D721Med (cell line): ENCODE measurements around the gene SLC25A30.

ENCODE experiments used
- DNase-seq: peaks from one replicate; pipeline ENCODE4 v3.0.0; 2011; ENCODE audit warnings: low spot score; ENCODE audit not compliant: insufficient read length
- FAIRE-seq: peaks from 2 replicates; lab custom pipeline; 2011; peaks lifted over from hg19 to GRCh38; lab: Jason Lieb, UNC
- CTCF ChIP-seq: IDR thresholded peaks from 2 replicates; pipeline ENCODE4 v1.5.1; 2012; ENCODE audit warnings: mild to moderate bottlenecking, control low read depth; ENCODE audit not compliant: insufficient read depth; ENCODE audit errors: missing control alignments

Gene SLC25A30

DNA sequence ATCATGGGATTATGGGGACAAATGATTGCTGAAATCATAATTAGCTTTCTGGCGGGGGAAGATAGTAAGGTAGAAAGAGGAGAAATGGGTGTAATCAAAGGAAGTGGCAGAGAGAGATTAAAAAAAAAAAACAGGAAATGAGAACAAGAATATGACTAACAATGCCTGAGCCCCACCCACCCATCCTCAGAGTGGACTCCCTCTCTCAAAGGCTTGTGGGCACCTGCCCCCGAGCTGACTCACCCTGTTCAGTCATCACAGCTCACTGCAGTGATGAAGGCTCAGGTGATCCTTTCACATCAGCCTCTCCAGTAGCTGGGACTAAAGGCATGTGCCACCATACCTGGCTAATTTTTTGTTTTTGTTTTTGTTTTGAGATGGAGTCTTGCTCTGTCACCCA is 50.8 kb downstream of the SLC25A30 start:
- TF ChIP-seq CTCF: no peak
- no peak for FAIRE-seq
- DNase-seq: no peak

GRCh38 chr13:45365558-45365885 is 52.7 kb downstream of the SLC25A30 start:
- no peak for TF ChIP-seq CTCF
- DNase-seq (no peak), FAIRE-seq (no peak)

GRCh38 chr13:45364876-45365557 is 53.2 kb downstream of the SLC25A30 start:
- FAIRE-seq: no peak
- no peak for DNase-seq
- TF ChIP-seq CTCF: no peak

- no peak for DNase-seq
- TF ChIP-seq CTCF: no peak
- FAIRE-seq: no peak
These were observed 55.2 kb downstream of the SLC25A30 start for GRCh38 chr13:45362939-45363338.

- DNase-seq: no peak
- no peak for FAIRE-seq
- TF ChIP-seq CTCF: no peak
These were observed 56.5 kb downstream of the SLC25A30 start for GRCh38 chr13:45361596-45362206.

DNA sequence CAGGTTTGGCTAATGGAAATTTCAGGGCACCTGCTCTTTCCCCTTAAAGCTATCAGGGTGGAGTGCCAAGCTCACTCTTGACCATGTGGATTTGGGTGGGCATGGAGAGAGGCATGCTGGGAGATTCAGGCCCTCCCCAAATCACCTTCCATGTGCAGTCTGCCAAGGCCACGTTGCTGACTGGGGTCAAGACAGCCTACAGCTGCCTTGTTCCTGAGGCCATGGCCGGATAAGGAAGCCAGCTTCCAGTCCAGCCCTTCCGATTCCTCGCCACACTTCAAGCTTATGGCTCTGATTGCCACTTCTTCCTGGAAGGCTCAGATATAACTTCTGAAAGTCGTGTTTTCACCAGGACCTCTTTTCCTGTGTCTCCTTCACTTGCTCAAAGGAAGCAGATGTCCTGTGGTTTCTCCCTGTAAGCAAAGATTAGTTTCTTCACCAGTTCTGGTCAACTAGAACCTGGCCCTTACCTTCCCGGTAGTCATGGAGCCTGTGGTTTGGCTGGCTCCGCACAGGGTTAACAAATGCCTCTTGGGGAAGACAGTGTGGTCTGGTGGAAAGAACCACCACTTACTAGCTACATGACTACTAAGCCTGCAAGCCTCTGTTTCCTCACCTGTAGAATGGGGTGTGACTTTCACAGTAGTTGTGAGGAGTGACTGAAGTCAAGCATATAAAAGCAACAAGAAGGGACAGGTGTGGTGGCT is 61.1 kb downstream of the SLC25A30 start:
- DNase-seq: no peak
- FAIRE-seq: no peak
- TF ChIP-seq CTCF: no peak

GRCh38 chr13:45353895-45354294 is 64.3 kb downstream of the SLC25A30 start:
- no peak for FAIRE-seq
- DNase-seq: no peak
- no peak for TF ChIP-seq CTCF
